ENCODE data around the gene PIP5K1B.

DNA sequence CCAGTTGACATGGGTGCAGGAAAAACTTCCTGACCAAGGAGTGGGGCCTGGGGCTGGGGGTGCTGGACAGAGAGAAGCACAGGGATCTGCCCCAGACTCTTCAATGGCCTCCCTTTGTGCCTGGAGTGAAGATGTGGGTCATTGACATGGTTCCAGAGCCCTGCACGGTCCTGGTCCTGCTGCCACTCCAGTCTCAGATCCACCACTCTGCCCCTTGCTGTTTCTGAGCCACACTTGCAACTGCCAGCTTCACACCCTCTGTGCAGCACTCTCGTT lies 10.1 kb downstream of the PIP5K1B start:
- TF ChIP-seq ZFX (IDR thresholded peaks at IDR 0.05), result no peak
- TF ChIP-seq, protein P1, sequence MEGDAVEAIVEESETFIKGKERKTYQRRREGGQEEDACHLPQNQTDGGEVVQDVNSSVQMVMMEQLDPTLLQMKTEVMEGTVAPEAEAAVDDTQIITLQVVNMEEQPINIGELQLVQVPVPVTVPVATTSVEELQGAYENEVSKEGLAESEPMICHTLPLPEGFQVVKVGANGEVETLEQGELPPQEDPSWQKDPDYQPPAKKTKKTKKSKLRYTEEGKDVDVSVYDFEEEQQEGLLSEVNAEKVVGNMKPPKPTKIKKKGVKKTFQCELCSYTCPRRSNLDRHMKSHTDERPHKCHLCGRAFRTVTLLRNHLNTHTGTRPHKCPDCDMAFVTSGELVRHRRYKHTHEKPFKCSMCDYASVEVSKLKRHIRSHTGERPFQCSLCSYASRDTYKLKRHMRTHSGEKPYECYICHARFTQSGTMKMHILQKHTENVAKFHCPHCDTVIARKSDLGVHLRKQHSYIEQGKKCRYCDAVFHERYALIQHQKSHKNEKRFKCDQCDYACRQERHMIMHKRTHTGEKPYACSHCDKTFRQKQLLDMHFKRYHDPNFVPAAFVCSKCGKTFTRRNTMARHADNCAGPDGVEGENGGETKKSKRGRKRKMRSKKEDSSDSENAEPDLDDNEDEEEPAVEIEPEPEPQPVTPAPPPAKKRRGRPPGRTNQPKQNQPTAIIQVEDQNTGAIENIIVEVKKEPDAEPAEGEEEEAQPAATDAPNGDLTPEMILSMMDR (conservative IDR thresholded peaks at IDR 0.05), result no peak

Data from C4-2B (cell line).